Measurements from ENCODE around the gene HIPK2. TPM values are rescaled to one million over a fixed set of nuclear protein-coding genes. Genes with fewer than 3 reads are reported as not detected.

Gene HIPK2
- total and polyA plus RNA-seq, 2 experiments from 2014 or later, result 7.3 to 16.9 TPM

GRCh38 chr7:139767561-139767982 is 10.2 kb downstream of the HIPK2 start:
- Histone ChIP-seq H3F3A (replicated peaks; ENCODE audit: low read depth) (no peaks in the 10 kb centered on the region), H3K4me3 (no peak overlapping the region), H3K36me3 (ENCODE audit: insufficient read depth) (no peaks in the 10 kb centered on the region; the same call in 1 of the 2 replicates), H4K20me1 (replicated peaks; ENCODE audit: insufficient read depth) (no peaks in the 10 kb centered on the region), H3K4me2 (no peak overlapping the region), H2AFZ (no peak overlapping the region), H3K4me1 (ENCODE audit: insufficient read depth) (no peaks in the 10 kb centered on the region; the same call in 1 of the 2 replicates), H3K79me2 (replicated peaks; ENCODE audit: insufficient read depth) (peaks cover 40% of the 10 kb centered on the region), H3K27ac (ENCODE audit: low read depth) (no peak overlapping the region), H3K9me2 (ENCODE audit: insufficient read depth) (no peaks in the 10 kb centered on the region; the same call in 1 of the 2 replicates), H3K27me3 (ENCODE audit: insufficient read depth) (no peaks in the 10 kb centered on the region)
- H3K27me3 Mint-ChIP-seq (ENCODE audit: insufficient read depth, low read depth, poor library complexity), result peaks cover 2% of the 10 kb centered on the region
- DNase-seq (ENCODE audit: low spot score) (no peak), ATAC-seq (no peak)
- no peaks in the 10 kb centered on the region for H3K9me3 Mint-ChIP-seq
- no peaks in the 10 kb centered on the region for H3K36me3 Mint-ChIP-seq (ENCODE audit: low read depth)
- peaks cover 28% of the 10 kb centered on the region for H3K4me1 Mint-ChIP-seq
- H3K4me3 Mint-ChIP-seq, result no peak overlapping the region
- TF ChIP-seq JUNB (IDR thresholded peaks at IDR 0.05; ENCODE audit: unreplicated experiment), result no peak
- TF ChIP-seq, protein P1, sequence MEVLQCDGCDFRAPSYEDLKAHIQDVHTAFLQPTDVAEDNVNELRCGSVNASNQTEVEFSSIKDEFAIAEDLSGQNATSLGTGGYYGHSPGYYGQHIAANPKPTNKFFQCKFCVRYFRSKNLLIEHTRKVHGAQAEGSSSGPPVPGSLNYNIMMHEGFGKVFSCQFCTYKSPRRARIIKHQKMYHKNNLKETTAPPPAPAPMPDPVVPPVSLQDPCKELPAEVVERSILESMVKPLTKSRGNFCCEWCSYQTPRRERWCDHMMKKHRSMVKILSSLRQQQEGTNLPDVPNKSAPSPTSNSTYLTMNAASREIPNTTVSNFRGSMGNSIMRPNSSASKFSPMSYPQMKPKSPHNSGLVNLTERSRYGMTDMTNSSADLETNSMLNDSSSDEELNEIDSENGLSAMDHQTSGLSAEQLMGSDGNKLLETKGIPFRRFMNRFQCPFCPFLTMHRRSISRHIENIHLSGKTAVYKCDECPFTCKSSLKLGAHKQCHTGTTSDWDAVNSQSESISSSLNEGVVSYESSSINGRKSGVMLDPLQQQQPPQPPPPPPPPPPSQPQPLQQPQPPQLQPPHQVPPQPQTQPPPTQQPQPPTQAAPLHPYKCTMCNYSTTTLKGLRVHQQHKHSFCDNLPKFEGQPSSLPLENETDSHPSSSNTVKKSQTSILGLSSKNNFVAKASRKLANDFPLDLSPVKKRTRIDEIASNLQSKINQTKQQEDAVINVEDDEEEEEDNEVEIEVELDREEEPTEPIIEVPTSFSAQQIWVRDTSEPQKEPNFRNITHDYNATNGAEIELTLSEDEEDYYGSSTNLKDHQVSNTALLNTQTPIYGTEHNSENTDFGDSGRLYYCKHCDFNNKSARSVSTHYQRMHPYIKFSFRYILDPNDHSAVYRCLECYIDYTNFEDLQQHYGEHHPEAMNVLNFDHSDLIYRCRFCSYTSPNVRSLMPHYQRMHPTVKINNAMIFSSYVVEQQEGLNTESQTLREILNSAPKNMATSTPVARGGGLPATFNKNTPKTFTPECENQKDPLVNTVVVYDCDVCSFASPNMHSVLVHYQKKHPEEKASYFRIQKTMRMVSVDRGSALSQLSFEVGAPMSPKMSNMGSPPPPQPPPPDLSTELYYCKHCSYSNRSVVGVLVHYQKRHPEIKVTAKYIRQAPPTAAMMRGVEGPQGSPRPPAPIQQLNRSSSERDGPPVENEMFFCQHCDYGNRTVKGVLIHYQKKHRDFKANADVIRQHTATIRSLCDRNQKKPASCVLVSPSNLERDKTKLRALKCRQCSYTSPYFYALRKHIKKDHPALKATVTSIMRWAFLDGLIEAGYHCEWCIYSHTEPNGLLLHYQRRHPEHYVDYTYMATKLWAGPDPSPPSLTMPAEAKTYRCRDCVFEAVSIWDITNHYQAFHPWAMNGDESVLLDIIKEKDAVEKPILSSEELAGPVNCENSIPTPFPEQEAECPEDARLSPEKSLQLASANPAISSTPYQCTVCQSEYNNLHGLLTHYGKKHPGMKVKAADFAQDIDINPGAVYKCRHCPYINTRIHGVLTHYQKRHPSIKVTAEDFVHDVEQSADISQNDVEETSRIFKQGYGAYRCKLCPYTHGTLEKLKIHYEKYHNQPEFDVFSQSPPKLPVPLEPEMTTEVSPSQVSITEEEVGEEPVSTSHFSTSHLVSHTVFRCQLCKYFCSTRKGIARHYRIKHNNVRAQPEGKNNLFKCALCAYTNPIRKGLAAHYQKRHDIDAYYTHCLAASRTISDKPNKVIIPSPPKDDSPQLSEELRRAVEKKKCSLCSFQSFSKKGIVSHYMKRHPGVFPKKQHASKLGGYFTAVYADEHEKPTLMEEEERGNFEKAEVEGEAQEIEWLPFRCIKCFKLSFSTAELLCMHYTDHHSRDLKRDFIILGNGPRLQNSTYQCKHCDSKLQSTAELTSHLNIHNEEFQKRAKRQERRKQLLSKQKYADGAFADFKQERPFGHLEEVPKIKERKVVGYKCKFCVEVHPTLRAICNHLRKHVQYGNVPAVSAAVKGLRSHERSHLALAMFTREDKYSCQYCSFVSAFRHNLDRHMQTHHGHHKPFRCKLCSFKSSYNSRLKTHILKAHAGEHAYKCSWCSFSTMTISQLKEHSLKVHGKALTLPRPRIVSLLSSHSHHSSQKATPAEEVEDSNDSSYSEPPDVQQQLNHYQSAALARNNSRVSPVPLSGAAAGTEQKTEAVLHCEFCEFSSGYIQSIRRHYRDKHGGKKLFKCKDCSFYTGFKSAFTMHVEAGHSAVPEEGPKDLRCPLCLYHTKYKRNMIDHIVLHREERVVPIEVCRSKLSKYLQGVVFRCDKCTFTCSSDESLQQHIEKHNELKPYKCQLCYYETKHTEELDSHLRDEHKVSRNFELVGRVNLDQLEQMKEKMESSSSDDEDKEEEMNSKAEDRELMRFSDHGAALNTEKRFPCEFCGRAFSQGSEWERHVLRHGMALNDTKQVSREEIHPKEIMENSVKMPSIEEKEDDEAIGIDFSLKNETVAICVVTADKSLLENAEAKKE (CRISPR knock-in tag; IDR thresholded peaks at IDR 0.05), result no peak
- no peak for TF ChIP-seq NANOG (IDR thresholded peaks at IDR 0.05; ENCODE audit: borderline replicate concordance)
- TF ChIP-seq EZH2 (IDR thresholded peaks at IDR 0.05; ENCODE audit: low read depth, unreplicated experiment), result no peak
- TF ChIP-seq, protein P2, sequence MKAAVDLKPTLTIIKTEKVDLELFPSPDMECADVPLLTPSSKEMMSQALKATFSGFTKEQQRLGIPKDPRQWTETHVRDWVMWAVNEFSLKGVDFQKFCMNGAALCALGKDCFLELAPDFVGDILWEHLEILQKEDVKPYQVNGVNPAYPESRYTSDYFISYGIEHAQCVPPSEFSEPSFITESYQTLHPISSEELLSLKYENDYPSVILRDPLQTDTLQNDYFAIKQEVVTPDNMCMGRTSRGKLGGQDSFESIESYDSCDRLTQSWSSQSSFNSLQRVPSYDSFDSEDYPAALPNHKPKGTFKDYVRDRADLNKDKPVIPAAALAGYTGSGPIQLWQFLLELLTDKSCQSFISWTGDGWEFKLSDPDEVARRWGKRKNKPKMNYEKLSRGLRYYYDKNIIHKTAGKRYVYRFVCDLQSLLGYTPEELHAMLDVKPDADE (IDR thresholded peaks at IDR 0.05), result no peak
- TF ChIP-seq, protein P3, sequence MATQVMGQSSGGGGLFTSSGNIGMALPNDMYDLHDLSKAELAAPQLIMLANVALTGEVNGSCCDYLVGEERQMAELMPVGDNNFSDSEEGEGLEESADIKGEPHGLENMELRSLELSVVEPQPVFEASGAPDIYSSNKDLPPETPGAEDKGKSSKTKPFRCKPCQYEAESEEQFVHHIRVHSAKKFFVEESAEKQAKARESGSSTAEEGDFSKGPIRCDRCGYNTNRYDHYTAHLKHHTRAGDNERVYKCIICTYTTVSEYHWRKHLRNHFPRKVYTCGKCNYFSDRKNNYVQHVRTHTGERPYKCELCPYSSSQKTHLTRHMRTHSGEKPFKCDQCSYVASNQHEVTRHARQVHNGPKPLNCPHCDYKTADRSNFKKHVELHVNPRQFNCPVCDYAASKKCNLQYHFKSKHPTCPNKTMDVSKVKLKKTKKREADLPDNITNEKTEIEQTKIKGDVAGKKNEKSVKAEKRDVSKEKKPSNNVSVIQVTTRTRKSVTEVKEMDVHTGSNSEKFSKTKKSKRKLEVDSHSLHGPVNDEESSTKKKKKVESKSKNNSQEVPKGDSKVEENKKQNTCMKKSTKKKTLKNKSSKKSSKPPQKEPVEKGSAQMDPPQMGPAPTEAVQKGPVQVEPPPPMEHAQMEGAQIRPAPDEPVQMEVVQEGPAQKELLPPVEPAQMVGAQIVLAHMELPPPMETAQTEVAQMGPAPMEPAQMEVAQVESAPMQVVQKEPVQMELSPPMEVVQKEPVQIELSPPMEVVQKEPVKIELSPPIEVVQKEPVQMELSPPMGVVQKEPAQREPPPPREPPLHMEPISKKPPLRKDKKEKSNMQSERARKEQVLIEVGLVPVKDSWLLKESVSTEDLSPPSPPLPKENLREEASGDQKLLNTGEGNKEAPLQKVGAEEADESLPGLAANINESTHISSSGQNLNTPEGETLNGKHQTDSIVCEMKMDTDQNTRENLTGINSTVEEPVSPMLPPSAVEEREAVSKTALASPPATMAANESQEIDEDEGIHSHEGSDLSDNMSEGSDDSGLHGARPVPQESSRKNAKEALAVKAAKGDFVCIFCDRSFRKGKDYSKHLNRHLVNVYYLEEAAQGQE (IDR thresholded peaks at IDR 0.05; ENCODE audit: unreplicated experiment), result no peak
- TF ChIP-seq POLR2AphosphoS5 (IDR thresholded peaks at IDR 0.05; ENCODE audit: low read depth), result no peak
- TF ChIP-seq CREB1 (CRISPR knock-in tag; IDR thresholded peaks at IDR 0.05; ENCODE audit: low read depth), result no peak
- no peak overlapping the region for H3K27ac Mint-ChIP-seq

Data from GM23338 (cell line).